GM12873 (cell line): ENCODE data around the gene TCFL5.

Experiments used
- CTCF ChIP-seq: IDR thresholded peaks from 2 replicates; pipeline ENCODE4 v1.5.1; 2012; ENCODE audit warnings: low read depth, mild to moderate bottlenecking, moderate library complexity, low read length, control low read depth; ENCODE audit not compliant: insufficient read depth; ENCODE audit errors: missing control alignments

Gene TCFL5

GRCh38 chr20:62856931-62857619 is 4.5 kb downstream of the TCFL5 start:
- no peak for TF ChIP-seq CTCF

GRCh38 chr20:62855120-62855519 is 6.5 kb downstream of the TCFL5 start:
- TF ChIP-seq CTCF: no peak

- no peak for TF ChIP-seq CTCF
Observed at GRCh38 chr20:62854121-62854520, 7.5 kb downstream of the TCFL5 start.

GRCh38 chr20:62852841-62853240 is 8.8 kb downstream of the TCFL5 start:
- no peak for TF ChIP-seq CTCF

- TF ChIP-seq CTCF: no peak
Observed at GRCh38 chr20:62852196-62852595, 9.4 kb downstream of the TCFL5 start.

GRCh38 chr20:62850333-62850974 is 11.2 kb downstream of the TCFL5 start:
- no peak for TF ChIP-seq CTCF

- no peak for TF ChIP-seq CTCF
Observed at GRCh38 chr20:62849431-62849830, 12.2 kb downstream of the TCFL5 start.
